Testis (tissue), 2 donors: ENCODE data around the gene UBA52.

Source experiments
- CTCF ChIP-seq, 3 experiments: fragments of 450-650 bp in 2 of 3; fragments of 200-600 bp in 1 of 3; sonication (generic) in 1 of 3; IDR thresholded peaks; one replicate each; pipeline ENCODE4 v1.5.1; 2016 to 2019; ENCODE audit warnings: antibody characterized with exemption in 3 of 3, mild to moderate bottlenecking in 2 of 3, moderate library complexity in 1 of 3
- POLR2A ChIP-seq: fragments of 450-650 bp; IDR thresholded peaks from one replicate; pipeline ENCODE4 v1.6.1; 2017; ENCODE audit warnings: antibody characterized with exemption, mild to moderate bottlenecking, moderate library complexity

- TF ChIP-seq CTCF (IDR thresholded peaks at IDR 0.05) = no peak
- TF ChIP-seq POLR2A = no peak
Measured at GRCh38 chr19:18593367-18594095, 21.9 kb downstream of the UBA52 start.
